Lung microvascular endothelial cell (primary cell): ENCODE data around the gene C12orf75. TPM values are rescaled to one million over a fixed set of nuclear protein-coding genes. Genes with fewer than 3 reads are reported as not detected.

ENCODE experiments used
- DNase-seq, 2 donors: peaks; one replicate each; pipeline versions ENCODE4 v3.0.0 to v3.0.0-alpha.2; 2010; ENCODE audit warnings: low read depth in 2 of 2
- total RNA-seq: library from RNA; depleted of rRNA; stranded (reverse); fragments of >200 nt; gene quantifications from 2 replicates; pipeline ENCODE4 v1.2.1, GENCODE V29; 2014

The C12orf75 gene
- total RNA-seq, 1 donor from 2014 or later, result 5.8 TPM

GRCh38 chr12:105413911-105414487, 83.5 kb downstream of the C12orf75 start:
- no peak for DNase-seq

GRCh38 chr12:105417732-105418131, 87.2 kb downstream of the C12orf75 start:
- no peak for DNase-seq

GRCh38 chr12:105418229-105418628, 87.7 kb downstream of the C12orf75 start:
- no peak for DNase-seq

- no peak for DNase-seq
Observed at GRCh38 chr12:105418821-105419291, 88.4 kb downstream of the C12orf75 start.

- no peak for DNase-seq
Observed at GRCh38 chr12:105419606-105420005, 89.1 kb downstream of the C12orf75 start.

GRCh38 chr12:105420046-105420445, 89.6 kb downstream of the C12orf75 start:
- DNase-seq, result no peak

GRCh38 chr12:105420659-105421240, 90.3 kb downstream of the C12orf75 start:
- peak; percentile 90 for DNase-seq

Other genes with a start within 250 kb of the C12orf75 start
- 0.20 and 0.22 TPM in 2 replicates for gene ALDH1L2, start 246.2 kb upstream of the C12orf75 start, total RNA-seq
- gene WASHC4, start 223.0 kb upstream of the C12orf75 start, total RNA-seq, result 79.1 and 106 TPM in 2 replicates
- 13.5 and 15.5 TPM in 2 replicates for gene APPL2, start 94.5 kb upstream of the C12orf75 start, total RNA-seq